Liver (tissue), 3 donors: ENCODE data around the gene FOXD2.

Experiments used
- CTCF ChIP-seq: fragments of 150-350 bp; IDR thresholded peaks from 2 replicates; pipeline ENCODE4 v1.5.1; 2017; ENCODE audit warnings: improper control_type of control experiment, low read depth, low read length; ENCODE audit not compliant: missing input control
- EGR1 ChIP-seq, 2 donors: IDR thresholded peaks; 2 replicates each; pipeline ENCODE4 v1.6.1; 2016 to 2018; ENCODE audit warnings: antibody characterized with exemption in 2 of 2, low read depth in 2 of 2
- FOXA1 ChIP-seq: IDR thresholded peaks from 2 replicates; pipeline ENCODE4 v1.6.1; 2016; ENCODE audit warnings: antibody characterized with exemption
- HNF4A ChIP-seq, 2 donors: conservative IDR thresholded peaks; 2 replicates each; pipeline ENCODE4 v1.6.1; 2016; ENCODE audit warnings: antibody characterized with exemption in 2 of 2, mild to moderate bottlenecking in 2 of 2
- HNF4G ChIP-seq: IDR thresholded peaks from 2 replicates; pipeline ENCODE4 v1.6.1; 2016; ENCODE audit warnings: antibody characterized with exemption
- JUND ChIP-seq, 2 donors: IDR thresholded peaks; 2 replicates each; pipeline ENCODE4 v1.6.1; 2016; ENCODE audit warnings: antibody characterized with exemption in 2 of 2
- NR2F2 ChIP-seq: IDR thresholded peaks from 2 replicates; pipeline ENCODE4 v1.6.1; 2016; ENCODE audit warnings: antibody characterized with exemption
- RAD21 ChIP-seq, 2 donors: IDR thresholded peaks; 2 replicates each; pipeline ENCODE4 v1.6.1; 2016; ENCODE audit warnings: antibody characterized with exemption in 2 of 2, mild to moderate bottlenecking in 2 of 2
- REST ChIP-seq: IDR thresholded peaks from 2 replicates; pipeline ENCODE4 v1.6.1; 2016; ENCODE audit warnings: antibody characterized with exemption, mild to moderate bottlenecking
- TAF1 ChIP-seq: conservative IDR thresholded peaks from 2 replicates; pipeline ENCODE4 v1.6.1; 2016; ENCODE audit warnings: antibody characterized with exemption, mild to moderate bottlenecking
- donor health status: healthy.
- donor health status: healthy.

GRCh38 chr1:47487850-47488450 lies 50.1 kb downstream of the FOXD2 start:
- TF ChIP-seq TAF1 (no peak), CTCF (no peak), FOXA1 (no peak), EGR1 (IDR thresholded peaks at IDR 0.05; ENCODE audit: low read depth in 2 of 2) (no peak), HNF4A (conservative IDR thresholded peaks at IDR 0.05) (no peak), REST (no peak), JUND (IDR thresholded peaks at IDR 0.05) (no peak), HNF4G (no peak), NR2F2 (no peak), RAD21 (IDR thresholded peaks at IDR 0.05) (no peak)
